ENCODE results near the gene STXBP3. TPM values are rescaled to one million over a fixed set of nuclear protein-coding genes. Genes with fewer than 3 reads are reported as not detected.
"Not testable (repeated sequence)": the region's sequence is repeated elsewhere in the genome, so short reads cannot be mapped to it uniquely, and the experiment has no call there.

The STXBP3 gene, protein sequence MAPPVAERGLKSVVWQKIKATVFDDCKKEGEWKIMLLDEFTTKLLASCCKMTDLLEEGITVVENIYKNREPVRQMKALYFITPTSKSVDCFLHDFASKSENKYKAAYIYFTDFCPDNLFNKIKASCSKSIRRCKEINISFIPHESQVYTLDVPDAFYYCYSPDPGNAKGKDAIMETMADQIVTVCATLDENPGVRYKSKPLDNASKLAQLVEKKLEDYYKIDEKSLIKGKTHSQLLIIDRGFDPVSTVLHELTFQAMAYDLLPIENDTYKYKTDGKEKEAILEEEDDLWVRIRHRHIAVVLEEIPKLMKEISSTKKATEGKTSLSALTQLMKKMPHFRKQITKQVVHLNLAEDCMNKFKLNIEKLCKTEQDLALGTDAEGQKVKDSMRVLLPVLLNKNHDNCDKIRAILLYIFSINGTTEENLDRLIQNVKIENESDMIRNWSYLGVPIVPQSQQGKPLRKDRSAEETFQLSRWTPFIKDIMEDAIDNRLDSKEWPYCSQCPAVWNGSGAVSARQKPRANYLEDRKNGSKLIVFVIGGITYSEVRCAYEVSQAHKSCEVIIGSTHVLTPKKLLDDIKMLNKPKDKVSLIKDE
- total RNA-seq: 30.3 and 48.2 TPM in 2 replicates

DNA sequence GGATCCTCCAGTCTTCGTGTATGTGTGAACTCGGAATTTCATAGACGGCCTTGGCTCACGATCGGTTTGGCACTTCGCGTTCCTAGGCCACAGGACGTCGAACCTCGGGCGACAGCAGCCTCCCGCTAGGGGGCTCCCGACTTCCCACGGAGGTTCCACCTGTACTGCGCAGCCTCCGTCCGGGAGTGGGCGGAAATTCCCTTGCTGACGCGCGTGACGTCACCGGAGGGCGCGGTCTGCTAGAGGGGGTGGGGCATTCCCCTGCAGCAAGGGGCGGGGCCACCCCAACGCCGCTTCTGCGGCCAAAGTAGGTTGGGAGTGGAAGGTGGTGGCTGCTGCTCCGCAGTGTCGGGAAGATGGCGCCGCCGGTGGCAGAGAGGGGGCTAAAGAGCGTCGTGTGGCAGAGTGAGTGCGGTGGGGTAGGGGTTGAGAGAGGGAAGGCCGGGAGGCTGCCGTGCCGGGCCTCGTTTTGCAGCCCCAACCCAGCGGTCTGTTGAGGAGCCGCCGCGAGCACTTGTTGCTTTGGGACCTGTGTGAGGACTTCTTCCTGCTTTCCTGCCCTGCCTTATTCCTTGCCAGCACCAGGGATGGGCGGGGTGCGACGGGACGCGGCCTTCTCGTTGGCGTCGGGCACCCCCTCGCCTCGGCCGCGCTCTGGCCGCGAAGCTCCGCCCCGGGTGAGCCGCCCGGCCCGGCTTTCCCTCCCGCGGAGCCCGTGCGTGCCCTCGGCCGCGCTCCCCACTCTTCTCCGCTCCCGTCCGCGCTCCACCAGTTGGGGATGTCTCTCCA lies at the start of gene STXBP3:
TSS of gene STXBP3 (plus strand) at position 293 of the 789 bp plus-strand sequence. CDS start at position 357, 64 bp downstream.
- no peaks in the 10 kb centered on the region for H3K36me3 ChIP-seq (ENCODE audit: control insufficient read depth, insufficient read depth, low read length)
- DNase-seq (ENCODE audit: low read depth): peak; percentile 81
- peak within 1 kb of the TSS; percentile 97 for H3K4me3 ChIP-seq (ENCODE audit: low read depth, low read length)
- TF ChIP-seq, protein P1, sequence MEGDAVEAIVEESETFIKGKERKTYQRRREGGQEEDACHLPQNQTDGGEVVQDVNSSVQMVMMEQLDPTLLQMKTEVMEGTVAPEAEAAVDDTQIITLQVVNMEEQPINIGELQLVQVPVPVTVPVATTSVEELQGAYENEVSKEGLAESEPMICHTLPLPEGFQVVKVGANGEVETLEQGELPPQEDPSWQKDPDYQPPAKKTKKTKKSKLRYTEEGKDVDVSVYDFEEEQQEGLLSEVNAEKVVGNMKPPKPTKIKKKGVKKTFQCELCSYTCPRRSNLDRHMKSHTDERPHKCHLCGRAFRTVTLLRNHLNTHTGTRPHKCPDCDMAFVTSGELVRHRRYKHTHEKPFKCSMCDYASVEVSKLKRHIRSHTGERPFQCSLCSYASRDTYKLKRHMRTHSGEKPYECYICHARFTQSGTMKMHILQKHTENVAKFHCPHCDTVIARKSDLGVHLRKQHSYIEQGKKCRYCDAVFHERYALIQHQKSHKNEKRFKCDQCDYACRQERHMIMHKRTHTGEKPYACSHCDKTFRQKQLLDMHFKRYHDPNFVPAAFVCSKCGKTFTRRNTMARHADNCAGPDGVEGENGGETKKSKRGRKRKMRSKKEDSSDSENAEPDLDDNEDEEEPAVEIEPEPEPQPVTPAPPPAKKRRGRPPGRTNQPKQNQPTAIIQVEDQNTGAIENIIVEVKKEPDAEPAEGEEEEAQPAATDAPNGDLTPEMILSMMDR (IDR thresholded peaks at IDR 0.05; ENCODE audit: insufficient read depth, low read length, poor library complexity, severe bottlenecking): peak; percentile 97
- no peaks in the 10 kb centered on the region for H3K27me3 ChIP-seq (ENCODE audit: control insufficient read depth, insufficient read depth, low read length)

DNA sequence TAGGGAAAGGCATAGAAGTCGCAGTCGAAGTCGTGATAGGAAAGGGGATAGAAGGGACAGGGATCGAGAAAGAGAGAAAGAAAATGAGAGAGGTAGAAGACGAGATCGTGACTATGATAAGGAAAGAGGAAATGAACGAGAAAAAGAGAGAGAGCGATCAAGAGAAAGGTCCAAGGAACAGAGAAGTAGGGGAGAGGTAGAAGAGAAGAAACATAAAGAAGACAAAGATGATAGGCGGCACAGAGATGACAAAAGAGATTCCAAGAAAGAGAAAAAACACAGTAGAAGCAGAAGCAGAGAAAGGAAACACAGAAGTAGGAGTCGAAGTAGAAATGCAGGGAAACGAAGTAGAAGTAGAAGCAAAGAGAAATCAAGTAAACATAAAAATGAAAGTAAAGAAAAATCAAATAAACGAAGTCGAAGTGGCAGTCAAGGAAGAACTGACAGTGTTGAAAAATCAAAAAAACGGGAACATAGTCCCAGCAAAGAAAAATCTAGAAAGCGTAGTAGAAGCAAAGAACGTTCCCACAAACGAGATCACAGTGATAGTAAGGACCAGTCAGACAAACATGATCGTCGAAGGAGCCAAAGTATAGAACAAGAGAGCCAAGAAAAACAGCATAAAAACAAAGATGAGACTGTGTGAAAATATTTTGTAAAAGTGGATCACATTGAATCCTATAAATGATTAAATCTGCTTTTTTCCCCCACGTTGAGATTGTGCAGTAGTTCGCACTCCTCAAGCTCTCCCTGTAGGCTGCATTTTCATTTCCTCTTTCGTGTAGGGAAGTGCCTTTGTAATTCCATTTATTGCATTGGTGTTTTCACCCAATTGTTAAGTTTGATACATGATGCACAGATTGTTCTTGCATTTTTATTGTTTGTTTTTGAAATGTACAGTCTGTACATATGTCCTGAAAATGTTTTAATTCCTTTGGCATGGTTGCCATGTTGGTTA lies 46.8 kb upstream of the STXBP3 start:
- H3K27me3 ChIP-seq (ENCODE audit: control insufficient read depth, insufficient read depth, low read length): no peaks in the 10 kb centered on the region
- DNase-seq (ENCODE audit: low read depth): no peak
- TF ChIP-seq, protein P1 (IDR thresholded peaks at IDR 0.05; ENCODE audit: insufficient read depth, low read length, poor library complexity, severe bottlenecking): no peak
- H3K4me3 ChIP-seq (ENCODE audit: low read depth, low read length): no peak overlapping the region
- peaks cover 1% of the 10 kb centered on the region for H3K36me3 ChIP-seq (ENCODE audit: control insufficient read depth, insufficient read depth, low read length)

DNA sequence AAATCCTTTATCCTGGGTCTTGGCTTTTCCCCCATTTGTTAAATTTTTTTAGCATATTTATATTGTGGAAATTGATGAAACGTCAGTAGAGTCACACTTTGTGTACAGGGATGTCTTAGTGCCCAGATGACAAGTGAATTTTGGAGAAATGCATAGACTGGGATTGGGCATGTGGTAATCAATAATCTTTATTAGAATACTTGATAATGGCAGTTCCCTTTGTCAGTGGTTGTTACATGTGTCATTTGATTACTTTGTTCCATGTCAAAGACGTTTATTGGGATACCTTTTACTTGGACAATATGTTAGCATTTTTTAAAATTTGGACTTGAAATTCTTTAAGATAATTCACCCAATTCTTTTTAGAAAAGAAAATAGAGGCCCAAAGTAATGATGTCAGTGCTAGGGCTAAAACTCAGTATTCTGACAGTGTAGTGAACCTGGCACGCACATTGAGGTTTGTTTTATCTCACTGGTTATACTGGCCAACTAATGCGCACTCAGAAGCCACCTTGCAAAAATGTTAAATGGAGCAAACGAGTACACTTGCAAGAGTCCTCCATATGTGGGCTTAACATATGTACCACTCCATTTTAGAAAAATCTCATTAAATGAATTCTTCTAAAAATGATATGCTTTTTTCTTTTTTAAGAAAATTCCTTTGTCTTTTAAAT lies 45.2 kb upstream of the STXBP3 start:
- no peak overlapping the region for H3K4me3 ChIP-seq (ENCODE audit: low read depth, low read length)
- no peak for DNase-seq (ENCODE audit: low read depth)
- H3K36me3 ChIP-seq (ENCODE audit: control insufficient read depth, insufficient read depth, low read length): peaks cover 1% of the 10 kb centered on the region
- TF ChIP-seq, protein P1 (IDR thresholded peaks at IDR 0.05; ENCODE audit: insufficient read depth, low read length, poor library complexity, severe bottlenecking): no peak
- H3K27me3 ChIP-seq (ENCODE audit: control insufficient read depth, insufficient read depth, low read length): no peaks in the 10 kb centered on the region

DNA sequence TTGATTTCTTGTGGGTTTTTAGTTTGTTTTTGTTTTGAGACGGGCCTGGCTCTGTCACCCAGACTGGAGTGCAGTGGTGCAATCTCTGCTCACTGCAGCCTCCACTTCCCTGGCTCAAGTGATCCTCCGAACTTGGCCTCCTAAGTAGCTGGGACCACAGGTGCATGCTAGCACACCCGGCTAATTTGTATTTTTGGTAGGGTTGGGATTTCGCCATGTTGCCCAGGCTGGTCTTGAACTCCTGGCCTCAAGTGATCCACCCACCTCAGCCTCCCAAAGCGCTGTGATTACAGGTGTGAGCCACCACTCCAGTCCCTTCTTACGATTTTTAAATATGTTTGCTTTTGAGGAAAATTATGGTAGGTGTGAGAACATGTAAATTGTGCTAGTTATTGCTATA lies 44.4 kb upstream of the STXBP3 start:
- not testable (repeated sequence) for DNase-seq (ENCODE audit: low read depth); H3K36me3 ChIP-seq (ENCODE audit: control insufficient read depth, insufficient read depth, low read length); H3K27me3 ChIP-seq (ENCODE audit: control insufficient read depth, insufficient read depth, low read length); H3K4me3 ChIP-seq (ENCODE audit: low read depth, low read length)

DNA sequence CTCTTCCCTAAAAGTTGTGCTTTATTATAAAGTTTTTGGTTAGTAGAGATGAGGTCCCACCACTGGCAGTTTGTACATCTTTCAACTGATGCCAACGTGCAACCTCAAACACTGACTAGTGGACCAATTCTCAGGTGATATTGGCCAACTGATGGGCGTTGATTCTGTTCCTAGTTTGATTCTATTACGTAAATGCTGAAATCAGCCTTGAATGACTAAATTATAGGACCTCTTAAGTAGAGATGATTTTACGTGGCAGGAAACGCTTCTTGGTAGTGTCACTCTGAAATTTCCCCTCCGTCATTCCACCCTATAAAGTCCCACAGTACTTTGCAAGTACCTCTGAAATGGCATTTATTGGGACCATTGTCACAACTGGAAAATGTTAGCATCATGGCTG lies 42.5 kb upstream of the STXBP3 start:
- H3K4me3 ChIP-seq (ENCODE audit: low read depth, low read length): no peak overlapping the region
- DNase-seq (ENCODE audit: low read depth): no peak
- peaks cover 1% of the 10 kb centered on the region for H3K36me3 ChIP-seq (ENCODE audit: control insufficient read depth, insufficient read depth, low read length)
- no peaks in the 10 kb centered on the region for H3K27me3 ChIP-seq (ENCODE audit: control insufficient read depth, insufficient read depth, low read length)
- TF ChIP-seq, protein P1 (IDR thresholded peaks at IDR 0.05; ENCODE audit: insufficient read depth, low read length, poor library complexity, severe bottlenecking): no peak

Measured in kidney epithelial cell (primary cell).